Heart left ventricle (tissue), 13 donors: ENCODE results near the gene SDHB.

Source experiments
- CTCF ChIP-seq, 12 donors: fragments of 200-600 bp; sonication (generic) in 4 of 12; IDR thresholded peaks; one replicate each; pipeline versions ENCODE4 v1.5.0 to v1.8.0; 2018 to 2022; ENCODE audit warnings: antibody characterized with exemption in 12 of 12, mild to moderate bottlenecking in 5 of 12
- POLR2A ChIP-seq, 2 donors: fragments of 450-650 bp; IDR thresholded peaks; one replicate each; pipeline ENCODE4 v1.6.1; 2017; ENCODE audit warnings: antibody characterized with exemption in 2 of 2, mild to moderate bottlenecking in 2 of 2, moderate library complexity in 2 of 2
- donor health status: ischemic (EF 13 %, LVEDD 7.1; RV severe dilation, severe dysfunction).
- donor health status: DM: no; HTN: yes; CAD: no.
- donor health status: DM: no; HTN: no; CAD: no.
- donor health status: ischemic (EF 25% LVEDD 6.9; RV normal size, moderate dysfunction).
- donor health status: ischemic (EF 25% LVEDD 5.7; RV mildly dilated, moderate dysfunction).
- donor health status: ischemic (EF 35%, LVEDD 5.7; RV mildly dilated, moderate dysfunction).
- donor health status: nonischemic (EF 11% LVEDD 7.7; RV severe dilation, severe dysfunction).
- donor health status: DM: yes; HTN: yes; CAD: no.
- donor health status: PGD.
- donor health status: ischemic (EF 29% LVEDD 5.4; RV normal size, mild dysfunction).
- donor health status: nonischemic (EF 23%, LVEDD 6.1; RV moderate dilation, normal function).

- no peak for TF ChIP-seq CTCF (IDR thresholded peaks at IDR 0.05)
- no peak for TF ChIP-seq POLR2A (IDR thresholded peaks at IDR 0.05)
Measured at GRCh38 chr1:16992675-16993074, 61.2 kb downstream of the SDHB start.
